OCI-LY3 (cell line): ENCODE results near the gene TULP1.

ENCODE experiments used
- H2AFZ ChIP-seq: fragments of 200-600, 300-600 bp; shearing (Covaris generic); 2 replicates; pipeline ENCODE4 v1.6.0; 2014; ENCODE audit warnings: antibody characterized with exemption, low read depth, low read length
- H3K27ac ChIP-seq: fragments of 200-600, 300-600 bp; sonication (generic); 2 replicates; pipeline ENCODE4 v1.5.1; 2014; ENCODE audit warnings: mild to moderate bottlenecking, low read length, moderate library complexity, mixed read lengths
- H3K27me3 ChIP-seq: fragments of 200-600, 300-600 bp; sonication (generic); 2 replicates; pipeline ENCODE4 v1.6.1; 2014; ENCODE audit warnings: low read depth, low read length, mixed read lengths
- H3K36me3 ChIP-seq: fragments of 200-600, 300-600 bp; sonication (generic); replicated peaks from 2 replicates; pipeline ENCODE3; 2014; ENCODE audit warnings: low read depth, low read length, mixed read lengths
- H3K4me1 ChIP-seq: fragments of 300-600, 200-600 bp; sonication (generic); 2 replicates; pipeline ENCODE4 v1.6.1; 2014; ENCODE audit warnings: low read length, mixed read lengths
- H3K4me2 ChIP-seq: fragments of 200-600, 300-600 bp; sonication (generic); 2 replicates; pipeline ENCODE4 v1.6.1; 2014; ENCODE audit warnings: low read length, mixed read lengths
- H3K4me3 ChIP-seq: fragments of 300-600, 200-600 bp; sonication (generic); 2 replicates; pipeline ENCODE4 v1.5.1; 2014; ENCODE audit warnings: antibody characterized with exemption, mild to moderate bottlenecking, low read length, moderate library complexity
- H3K79me2 ChIP-seq: fragments of 300-600, 200-600 bp; shearing (Covaris generic); 2 replicates; pipeline ENCODE4 v1.6.1; 2014; ENCODE audit warnings: mild to moderate bottlenecking, low read length, mixed read lengths
- H3K9ac ChIP-seq: fragments of 300-600, 200-600 bp; shearing (Covaris generic); 2 replicates; pipeline ENCODE4 v1.6.0; 2014; ENCODE audit warnings: mild to moderate bottlenecking, low read length, moderate library complexity
- H3K9me3 ChIP-seq: fragments of 200-600, 300-600 bp; shearing (Covaris generic); 2 replicates; pipeline ENCODE4 v1.6.1; 2014; ENCODE audit warnings: low read length, mixed read lengths; ENCODE audit not compliant: insufficient read depth
- H4K20me1 ChIP-seq: fragments of 200-600, 300-600 bp; sonication (generic); 2 replicates; pipeline ENCODE4 v1.6.1; 2016; ENCODE audit warnings: low read length, mixed read lengths; ENCODE audit not compliant: insufficient read depth
- EZH2phosphoT487 ChIP-seq: fragments of 200-600 bp; shearing (Covaris generic); IDR thresholded peaks from 2 replicates; pipeline ENCODE4 v1.6.1; 2018; ENCODE audit warnings: antibody characterized with exemption, mixed run types, low read depth
- TF ChIP-seq, protein P1 (sequence below): fragments of 200-600, 300-600 bp; sonication (generic); IDR thresholded peaks from 2 replicates; pipeline ENCODE4 v1.5.1; 2014; ENCODE audit warnings: antibody characterized with exemption, low read length, low read depth

TULP1 gene

DNA sequence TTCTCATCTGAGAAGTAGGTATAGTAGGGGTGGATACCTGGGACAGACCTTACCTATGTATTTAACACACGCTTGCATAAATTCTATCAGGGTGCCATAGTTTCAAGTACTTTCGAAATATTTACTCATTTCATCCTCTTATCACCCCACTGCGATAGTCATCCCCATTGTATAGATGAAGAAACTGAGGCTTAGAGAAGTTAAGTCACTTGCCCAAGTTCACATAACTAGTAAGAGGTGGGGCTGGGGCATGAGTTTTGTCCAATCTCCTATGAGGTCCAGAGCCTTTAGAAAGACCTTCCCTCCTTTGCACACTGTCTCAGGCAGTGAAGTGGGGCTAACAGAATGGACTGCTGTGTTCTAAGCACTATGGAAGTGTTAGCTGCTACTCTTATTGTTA, 6.2 kb downstream of the TULP1 start:
- no peak overlapping the region for H3K4me3 ChIP-seq
- no peak overlapping the region for H3K27ac ChIP-seq
- H2AFZ ChIP-seq: no peak overlapping the region
- no peaks in the 10 kb centered on the region for H3K4me1 ChIP-seq
- no peak overlapping the region for H3K9ac ChIP-seq
- 0 out of 2 replicates have a peak, but pooled peaks cover 2% of the 10 kb centered on the region for H3K27me3 ChIP-seq
- TF ChIP-seq, protein P1, sequence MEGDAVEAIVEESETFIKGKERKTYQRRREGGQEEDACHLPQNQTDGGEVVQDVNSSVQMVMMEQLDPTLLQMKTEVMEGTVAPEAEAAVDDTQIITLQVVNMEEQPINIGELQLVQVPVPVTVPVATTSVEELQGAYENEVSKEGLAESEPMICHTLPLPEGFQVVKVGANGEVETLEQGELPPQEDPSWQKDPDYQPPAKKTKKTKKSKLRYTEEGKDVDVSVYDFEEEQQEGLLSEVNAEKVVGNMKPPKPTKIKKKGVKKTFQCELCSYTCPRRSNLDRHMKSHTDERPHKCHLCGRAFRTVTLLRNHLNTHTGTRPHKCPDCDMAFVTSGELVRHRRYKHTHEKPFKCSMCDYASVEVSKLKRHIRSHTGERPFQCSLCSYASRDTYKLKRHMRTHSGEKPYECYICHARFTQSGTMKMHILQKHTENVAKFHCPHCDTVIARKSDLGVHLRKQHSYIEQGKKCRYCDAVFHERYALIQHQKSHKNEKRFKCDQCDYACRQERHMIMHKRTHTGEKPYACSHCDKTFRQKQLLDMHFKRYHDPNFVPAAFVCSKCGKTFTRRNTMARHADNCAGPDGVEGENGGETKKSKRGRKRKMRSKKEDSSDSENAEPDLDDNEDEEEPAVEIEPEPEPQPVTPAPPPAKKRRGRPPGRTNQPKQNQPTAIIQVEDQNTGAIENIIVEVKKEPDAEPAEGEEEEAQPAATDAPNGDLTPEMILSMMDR: no peak
- no peak for TF ChIP-seq EZH2phosphoT487
- H3K79me2 ChIP-seq: no peaks in the 10 kb centered on the region
- no peaks in the 10 kb centered on the region for H3K9me3 ChIP-seq
- no peaks in the 10 kb centered on the region for H3K36me3 ChIP-seq
- H4K20me1 ChIP-seq: no peaks in the 10 kb centered on the region
- H3K4me2 ChIP-seq: no peak overlapping the region

DNA sequence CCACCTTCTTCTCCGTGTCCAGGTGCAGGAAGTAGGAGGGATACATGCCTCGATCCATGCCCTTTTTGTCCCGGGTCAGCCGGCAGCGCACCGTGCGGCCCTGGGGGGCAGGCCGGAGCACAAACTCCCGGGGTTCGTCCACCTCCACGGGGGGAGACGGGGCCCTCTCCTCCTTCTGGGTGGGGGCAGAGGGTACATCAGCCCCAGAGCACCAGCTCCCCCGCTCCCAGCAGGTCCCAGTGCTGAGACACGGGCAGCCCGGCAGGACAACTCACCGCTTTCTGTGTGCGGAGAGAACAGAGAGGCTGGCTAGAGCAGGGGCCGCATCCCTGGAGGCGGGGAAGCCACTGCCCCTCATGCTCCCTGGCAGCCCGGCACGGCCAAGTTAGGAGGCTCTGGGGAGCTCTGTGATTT, 6.7 kb downstream of the TULP1 start:
- no peaks in the 10 kb centered on the region for H3K36me3 ChIP-seq
- no peaks in the 10 kb centered on the region for H3K9me3 ChIP-seq
- no peak overlapping the region for H3K27ac ChIP-seq
- TF ChIP-seq, protein P1: no peak
- no peak for TF ChIP-seq EZH2phosphoT487
- H3K9ac ChIP-seq: no peak overlapping the region
- H3K27me3 ChIP-seq: 0 out of 2 replicates have a peak, but pooled peaks cover 2% of the 10 kb centered on the region
- no peak overlapping the region for H3K4me3 ChIP-seq
- H3K4me1 ChIP-seq: no peaks in the 10 kb centered on the region
- no peaks in the 10 kb centered on the region for H4K20me1 ChIP-seq
- no peak overlapping the region for H3K4me2 ChIP-seq
- no peak overlapping the region for H2AFZ ChIP-seq
- H3K79me2 ChIP-seq: no peaks in the 10 kb centered on the region

DNA sequence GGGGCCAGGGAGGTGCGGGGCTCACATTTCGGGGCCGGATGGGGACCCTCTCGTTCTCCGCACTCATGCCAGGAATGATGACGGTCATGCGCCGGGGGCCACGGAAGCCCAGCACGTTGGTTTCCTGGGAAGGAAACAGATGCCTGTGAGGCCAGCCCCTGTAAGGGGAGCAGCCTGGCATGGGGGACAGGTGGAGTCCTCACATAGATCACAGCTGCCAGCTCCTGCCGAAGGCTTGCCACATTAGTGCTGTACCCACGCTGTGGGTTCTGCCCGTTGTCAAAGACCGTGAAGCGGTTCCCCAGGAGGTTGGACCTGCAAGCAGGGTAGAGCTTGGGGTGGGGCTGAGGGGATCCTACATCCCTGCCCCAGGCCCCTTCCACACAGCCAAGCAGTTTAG, 9.2 kb downstream of the TULP1 start:
- no peaks in the 10 kb centered on the region for H3K9me3 ChIP-seq
- H3K79me2 ChIP-seq: no peaks in the 10 kb centered on the region
- H3K9ac ChIP-seq: no peak overlapping the region
- no peak for TF ChIP-seq EZH2phosphoT487
- TF ChIP-seq, protein P1: no peak
- no peak overlapping the region for H3K4me2 ChIP-seq
- no peaks in the 10 kb centered on the region for H4K20me1 ChIP-seq
- 0 out of 2 replicates have a peak, but pooled peaks cover 2% of the 10 kb centered on the region for H3K27me3 ChIP-seq
- H2AFZ ChIP-seq: no peak overlapping the region
- H3K4me1 ChIP-seq: no peaks in the 10 kb centered on the region
- no peak overlapping the region for H3K4me3 ChIP-seq
- H3K27ac ChIP-seq: no peak overlapping the region
- H3K36me3 ChIP-seq: no peaks in the 10 kb centered on the region

DNA sequence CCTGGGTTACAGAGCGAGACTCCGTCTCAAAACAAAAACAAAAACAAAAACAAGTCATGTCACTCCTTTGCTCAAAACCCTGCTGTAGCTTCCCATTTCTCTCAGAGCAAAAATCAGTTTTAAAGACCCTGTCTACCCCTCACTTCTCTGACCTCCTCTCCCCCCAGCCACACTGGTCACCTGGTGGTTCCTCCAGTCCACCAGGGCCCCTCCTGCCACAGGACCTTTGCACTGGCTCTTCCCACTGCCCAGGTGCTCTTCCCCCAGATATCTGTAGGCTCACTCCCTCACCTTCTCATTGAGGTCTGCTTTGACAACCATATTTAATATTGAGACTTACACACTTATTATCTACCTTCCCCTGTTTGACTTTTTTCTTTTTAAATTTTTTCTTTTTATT, 10.9 kb downstream of the TULP1 start:
- H3K9me3 ChIP-seq: no peaks in the 10 kb centered on the region

More for the DNA sequence above, 10.9 kb downstream of the TULP1 start:
- H3K9ac ChIP-seq: no peak overlapping the region
- H3K79me2 ChIP-seq: no peaks in the 10 kb centered on the region
- H3K36me3 ChIP-seq: no peaks in the 10 kb centered on the region
- no peaks in the 10 kb centered on the region for H3K27me3 ChIP-seq
- H3K4me3 ChIP-seq: no peak overlapping the region
- no peaks in the 10 kb centered on the region for H4K20me1 ChIP-seq
- TF ChIP-seq EZH2phosphoT487: no peak
- TF ChIP-seq, protein P1: no peak
- no peaks in the 10 kb centered on the region for H3K4me1 ChIP-seq
- H3K4me2 ChIP-seq: no peak overlapping the region
- H3K27ac ChIP-seq: no peak overlapping the region
- no peak overlapping the region for H2AFZ ChIP-seq
